K562 (cell line): ENCODE measurements around the gene ADM5. TPM values are rescaled to one million over a fixed set of nuclear protein-coding genes. Genes with fewer than 3 reads are reported as not detected.

ENCODE experiments used
- ATF1 ChIP-seq, 2 experiments: fragments of 450-650 bp in 1 of 2; IDR thresholded peaks; 2 replicates each; pipeline ENCODE4 v1.6.1; 2016; ENCODE audit warnings: missing compliant biosample characterization in 1 of 2, missing genetic modification characterization in 1 of 2
- BCOR ChIP-seq: fragments of 450-650 bp; IDR thresholded peaks from 2 replicates; pipeline ENCODE4 v1.6.1; 2016
- CHD1 ChIP-seq: fragments of 200-600 bp; sonication (generic); IDR thresholded peaks from one replicate; pipeline ENCODE4 v1.6.1; 2012; ENCODE audit warnings: mild to moderate bottlenecking, moderate library complexity, low read length, inconsistent platforms
- EGR1 ChIP-seq: fragments of 450-650 bp; conservative IDR thresholded peaks from 2 replicates; pipeline ENCODE4 v1.6.1; 2017; ENCODE audit warnings: mild to moderate bottlenecking
- ELF1 ChIP-seq: fragments of 200-800 bp; sonication (Bioruptor generic); IDR thresholded peaks from 2 replicates; pipeline ENCODE4 v1.6.1; 2016; ENCODE audit warnings: missing genetic modification characterization, missing compliant biosample characterization
- KDM1A ChIP-seq, 2 experiments: fragments of 450-650 bp; IDR thresholded peaks; 2 replicates each; pipeline ENCODE4 v1.6.1; 2016; ENCODE audit warnings: mild to moderate bottlenecking in 2 of 2
- KHSRP ChIP-seq: fragments of 450-650 bp; IDR thresholded peaks from 2 replicates; pipeline ENCODE4 v1.6.1; 2017
- KLF1 ChIP-seq: fragments of 450-650 bp; IDR thresholded peaks from 2 replicates; pipeline ENCODE4 v1.6.1; 2016; ENCODE audit warnings: missing genetic modification characterization, missing compliant biosample characterization
- NBN ChIP-seq: fragments of 450-650 bp; IDR thresholded peaks from 2 replicates; pipeline ENCODE4 v1.6.1; 2016; ENCODE audit warnings: low read depth, mild to moderate bottlenecking
- TAF1 ChIP-seq: IDR thresholded peaks from 2 replicates; pipeline ENCODE4 v1.6.1; 2011; ENCODE audit warnings: mild to moderate bottlenecking, low read length, moderate library complexity; ENCODE audit not compliant: insufficient read depth, control insufficient read depth, severe bottlenecking; ENCODE audit errors: extremely low read depth
- TARDBP ChIP-seq: fragments of 450-650 bp; IDR thresholded peaks from 2 replicates; pipeline ENCODE4 v1.6.1; 2016
- ZBTB7A ChIP-seq: IDR thresholded peaks from 2 replicates; pipeline ENCODE4 v1.6.1; 2011; ENCODE audit warnings: low read depth, mild to moderate bottlenecking, low read length, moderate library complexity, borderline replicate concordance; ENCODE audit not compliant: control insufficient read depth
- ZKSCAN3 ChIP-seq: fragments of 250-450 bp; sonication (Bioruptor Pico); IDR thresholded peaks from 2 replicates; pipeline ENCODE4 v1.4.0; 2020
- ZNF184 ChIP-seq: sonication (generic); formaldehyde crosslinking; IDR thresholded peaks from 2 replicates; pipeline ENCODE4 v1.5.0; 2020; ENCODE audit warnings: missing genetic modification reagents
- ZNF354B ChIP-seq: fragments of 250-450 bp; sonication (Bioruptor Pico); IDR thresholded peaks from 2 replicates; pipeline ENCODE4 v1.4.0; 2020
- polyA plus RNA-seq, 8 experiments: library from polyadenylated mRNA; depleted of rRNA in 4 of 8; stranded (reverse) in 5 of 8; unstranded in 3 of 8; fragments of >200 nt; fragmentation: Nextera tagmentation in 2 of 8; fragmentation: Illumina TruSeq in 1 of 8; extraction: Ambion mirVana in 2 of 8; extraction: Trizol in 1 of 8; gene quantifications; 2 replicates each; pipeline versions ENCODE4 v1.2.1 to v1.2.3, GENCODE V29; 2011 to 2014; ENCODE audit warnings: inconsistent platforms in 1 of 8, missing spikeins in 1 of 8
- total RNA-seq, 7 experiments: library from RNA; depleted of rRNA in 6 of 7; stranded (reverse); fragments of >200 nt in 6 of 7; fragmentation: Illumina TruSeq in 2 of 7; extraction: Trizol in 2 of 7; gene quantifications; 2 replicates each; pipeline versions ENCODE4 v1.2.1 to v1.2.3, GENCODE V29; 2011 to 2021; ENCODE audit warnings: low replicate concordance in 1 of 7
- TF ChIP-seq, protein P1 (sequence below): fragments of 450-650 bp; IDR thresholded peaks from 2 replicates; pipeline ENCODE4 v1.6.1; 2016; ENCODE audit warnings: low read depth, mild to moderate bottlenecking, moderate library complexity
- TF ChIP-seq, protein P2 (sequence below), 2 experiments: fragments of 450-650 bp in 1 of 2; sonication (generic) in 1 of 2; formaldehyde crosslinking in 1 of 2; IDR thresholded peaks; 2 replicates each; pipeline versions ENCODE4 v1.7.1 to v1.9.0; 2016 to 2022; ENCODE audit warnings: inconsistent platforms in 1 of 2, mild to moderate bottlenecking in 1 of 2, missing genetic modification reagents in 1 of 2

ADM5 gene
- total and polyA plus RNA-seq, 9 of the 15 experiments (the other 6 are each of a cell fraction or from before 2014, with no cell fraction given), result 0.13 to 8.4 (median 2.0) TPM; not detected in 1

DNA sequence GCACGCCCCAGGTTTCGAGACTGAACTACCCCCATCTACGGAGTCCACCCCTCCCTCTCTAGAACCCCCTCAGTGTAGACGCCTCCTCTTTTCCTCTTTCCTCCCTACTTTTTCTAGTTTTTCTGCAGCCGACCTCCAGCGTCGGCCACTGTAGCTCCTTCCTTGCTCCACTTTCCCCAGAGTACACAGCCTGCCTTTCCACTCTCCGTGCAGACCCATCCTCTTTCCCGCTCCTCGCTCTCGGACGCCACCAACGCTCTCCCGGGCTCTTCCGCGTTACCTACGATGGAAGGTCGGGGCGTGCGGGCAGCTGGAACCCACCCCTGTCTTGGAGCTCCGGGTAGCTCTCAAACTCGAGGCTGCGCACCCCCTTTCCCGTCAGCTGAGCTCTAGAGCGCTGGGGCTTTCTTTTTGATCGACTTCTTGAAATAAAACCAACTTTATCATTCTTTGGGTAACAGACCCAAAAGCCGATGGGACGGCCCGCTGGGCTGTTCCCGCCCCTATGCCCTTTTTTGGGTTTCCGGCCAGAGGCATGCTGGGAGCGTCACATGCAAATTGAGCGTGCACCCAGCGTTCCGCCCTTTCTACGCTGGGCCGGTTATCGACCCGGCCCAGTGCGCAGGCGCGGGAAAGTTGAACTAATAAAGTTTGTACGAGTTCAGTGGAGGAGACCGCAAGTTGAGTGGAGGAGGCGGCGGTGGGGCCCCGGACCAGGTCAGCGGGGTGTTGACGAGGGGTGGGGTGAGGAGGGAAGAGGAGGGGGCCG, 23.9 kb upstream of the ADM5 start, which contains the start of the genes BCL2L12 and IRF3 (continued):
- peak; percentile 97 for TF ChIP-seq KLF1 (tag)
- TF ChIP-seq, protein P1, sequence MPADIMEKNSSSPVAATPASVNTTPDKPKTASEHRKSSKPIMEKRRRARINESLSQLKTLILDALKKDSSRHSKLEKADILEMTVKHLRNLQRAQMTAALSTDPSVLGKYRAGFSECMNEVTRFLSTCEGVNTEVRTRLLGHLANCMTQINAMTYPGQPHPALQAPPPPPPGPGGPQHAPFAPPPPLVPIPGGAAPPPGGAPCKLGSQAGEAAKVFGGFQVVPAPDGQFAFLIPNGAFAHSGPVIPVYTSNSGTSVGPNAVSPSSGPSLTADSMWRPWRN, result 0 out of 2 replicates have a peak, but pooled peaks have one; percentile 5
- no peak for TF ChIP-seq CHD1
- no peak for TF ChIP-seq ZNF354B (CRISPR knock-in tag)
- TF ChIP-seq TAF1, result peak; percentile 73
- TF ChIP-seq ZNF184 (CRISPR knock-in tag), result no peak
- peak; percentile 42; the same call in 1 of the 2 replicates for TF ChIP-seq ZBTB7A
- peak; percentile 54; the same call in 1 of the 2 replicates for TF ChIP-seq NBN
- TF ChIP-seq ELF1 (tag), result peak; percentile 89
- peak; percentile 64; the same call in 1 of the 2 replicates for TF ChIP-seq BCOR
- TF ChIP-seq TARDBP, result 0 out of 2 replicates have a peak, but pooled peaks have one; percentile 18
- TF ChIP-seq KDM1A (IDR thresholded peaks at IDR 0.05), result peak in 1 of 2 experiments; percentile 32; a peak in 1 of 4 replicates
- no peak for TF ChIP-seq ATF1 (CRISPR knock-in tag; IDR thresholded peaks at IDR 0.05)
- TF ChIP-seq ATF1 (tag; IDR thresholded peaks at IDR 0.05), result peak; percentile 61
- no peak for TF ChIP-seq ZKSCAN3 (CRISPR knock-in tag)
- peak; percentile 53 for TF ChIP-seq EGR1
- no peak for TF ChIP-seq KHSRP
- TF ChIP-seq, protein P2, sequence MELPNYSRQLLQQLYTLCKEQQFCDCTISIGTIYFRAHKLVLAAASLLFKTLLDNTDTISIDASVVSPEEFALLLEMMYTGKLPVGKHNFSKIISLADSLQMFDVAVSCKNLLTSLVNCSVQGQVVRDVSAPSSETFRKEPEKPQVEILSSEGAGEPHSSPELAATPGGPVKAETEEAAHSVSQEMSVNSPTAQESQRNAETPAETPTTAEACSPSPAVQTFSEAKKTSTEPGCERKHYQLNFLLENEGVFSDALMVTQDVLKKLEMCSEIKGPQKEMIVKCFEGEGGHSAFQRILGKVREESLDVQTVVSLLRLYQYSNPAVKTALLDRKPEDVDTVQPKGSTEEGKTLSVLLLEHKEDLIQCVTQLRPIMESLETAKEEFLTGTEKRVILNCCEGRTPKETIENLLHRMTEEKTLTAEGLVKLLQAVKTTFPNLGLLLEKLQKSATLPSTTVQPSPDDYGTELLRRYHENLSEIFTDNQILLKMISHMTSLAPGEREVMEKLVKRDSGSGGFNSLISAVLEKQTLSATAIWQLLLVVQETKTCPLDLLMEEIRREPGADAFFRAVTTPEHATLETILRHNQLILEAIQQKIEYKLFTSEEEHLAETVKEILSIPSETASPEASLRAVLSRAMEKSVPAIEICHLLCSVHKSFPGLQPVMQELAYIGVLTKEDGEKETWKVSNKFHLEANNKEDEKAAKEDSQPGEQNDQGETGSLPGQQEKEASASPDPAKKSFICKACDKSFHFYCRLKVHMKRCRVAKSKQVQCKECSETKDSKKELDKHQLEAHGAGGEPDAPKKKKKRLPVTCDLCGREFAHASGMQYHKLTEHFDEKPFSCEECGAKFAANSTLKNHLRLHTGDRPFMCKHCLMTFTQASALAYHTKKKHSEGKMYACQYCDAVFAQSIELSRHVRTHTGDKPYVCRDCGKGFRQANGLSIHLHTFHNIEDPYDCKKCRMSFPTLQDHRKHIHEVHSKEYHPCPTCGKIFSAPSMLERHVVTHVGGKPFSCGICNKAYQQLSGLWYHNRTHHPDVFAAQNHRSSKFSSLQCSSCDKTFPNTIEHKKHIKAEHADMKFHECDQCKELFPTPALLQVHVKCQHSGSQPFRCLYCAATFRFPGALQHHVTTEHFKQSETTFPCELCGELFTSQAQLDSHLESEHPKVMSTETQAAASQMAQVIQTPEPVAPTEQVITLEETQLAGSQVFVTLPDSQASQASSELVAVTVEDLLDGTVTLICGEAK (IDR thresholded peaks at IDR 0.05), result peak; percentile 99
- TF ChIP-seq, protein P2 (CRISPR knock-in tag; IDR thresholded peaks at IDR 0.05), result peak; percentile 97
